ENCODE measurements around the gene JKAMP.

GRCh38 chr14:59451849-59452248, 32.5 kb upstream of the JKAMP start:
- TF ChIP-seq POLR2A (IDR thresholded peaks at IDR 0.05) (no peak), CTCF (IDR thresholded peaks at IDR 0.05) (no peak)
